ENCODE results near the gene AQP4.

GRCh38 chr18:26869640-26870039 lies 4.1 kb upstream of the AQP4 start:
- TF ChIP-seq CTCF (IDR thresholded peaks at IDR 0.05; ENCODE audit: low read depth, low read length, missing input control): no peak
- TF ChIP-seq TAF1 (conservative IDR thresholded peaks at IDR 0.05): no peak
- no peak for TF ChIP-seq REST (IDR thresholded peaks at IDR 0.05)
- TF ChIP-seq EGR1 (IDR thresholded peaks at IDR 0.05; ENCODE audit: low read depth in 2 of 2): no peak

All from liver (tissue), 3 donors.